Breast epithelium (tissue), 4 donors: ENCODE measurements around the gene CMPK2. TPM values are rescaled to one million over a fixed set of nuclear protein-coding genes. Genes with fewer than 3 reads are reported as not detected.

ENCODE experiments used
- DNase-seq, 2 donors: peaks; one replicate each; pipeline ENCODE4 v3.0.0-alpha.2; 2019; ENCODE audit warnings: low spot score in 2 of 2
- H3K27ac ChIP-seq, 2 donors: fragments of 200-600 bp; sonication (generic) in 1 of 2; one replicate each; pipeline ENCODE4 v1.5.1; 2016 to 2019; ENCODE audit warnings: mild to moderate bottlenecking in 1 of 2
- H3K27me3 ChIP-seq, 2 donors: fragments of 200-600 bp; sonication (generic) in 1 of 2; one replicate each; pipeline versions ENCODE4 v1.5.1 to v1.6.0; 2017 to 2019; ENCODE audit warnings: control low read depth in 1 of 2, mild to moderate bottlenecking in 1 of 2
- H3K36me3 ChIP-seq: fragments of 200-600 bp; one replicate; pipeline ENCODE4 v1.5.1; 2019
- H3K4me1 ChIP-seq, 2 donors: fragments of 200-600 bp; sonication (generic); one replicate each; pipeline ENCODE4 v1.5.1; 2016 to 2019; ENCODE audit warnings: control low read depth in 1 of 2
- H3K4me3 ChIP-seq, 3 donors: fragments of 200-600 bp; sonication (generic); 1 replicate in 2 of 3; 2 replicates in 1 of 3; pipeline ENCODE4 v1.5.1; 2016 to 2019; ENCODE audit warnings: mild to moderate bottlenecking in 3 of 3, moderate library complexity in 2 of 3
- H3K9me3 ChIP-seq, 2 donors: fragments of 200-600 bp; sonication (generic) in 1 of 2; one replicate each; pipeline ENCODE4 v1.5.1; 2016 to 2019; ENCODE audit warnings: control low read depth in 1 of 2
- POLR2A ChIP-seq: fragments of 450-650 bp; IDR thresholded peaks from one replicate; pipeline ENCODE4 v1.6.1; 2016; ENCODE audit warnings: antibody characterized with exemption, mild to moderate bottlenecking, moderate library complexity
- POLR2AphosphoS5 ChIP-seq, 3 donors: sonication (generic); formaldehyde crosslinking; IDR thresholded peaks; one replicate each; pipeline ENCODE4 v1.6.1; 2017; ENCODE audit warnings: antibody characterized with exemption in 3 of 3
- intact Hi-C: fragments of 100-400 bp; cut with DNase I; formaldehyde crosslinking; loops from one replicate; pipeline ENCODE4 v1.15.1; 2023; ENCODE audit warnings: low total_unique reads
- total RNA-seq, 3 donors: library from RNA; depleted of rRNA; stranded (reverse); fragments of >200 nt; gene quantifications; one replicate each; pipeline ENCODE4 v1.1.0, GENCODE V29; 2016
- TF ChIP-seq, protein P1 (sequence below), 3 donors: fragments of 450-650 bp; IDR thresholded peaks; one replicate each; pipeline ENCODE4 v1.5.1; 2016 to 2017; ENCODE audit warnings: antibody characterized with exemption in 3 of 3, mild to moderate bottlenecking in 3 of 3, moderate library complexity in 3 of 3

The CMPK2 gene
- total RNA-seq, 3 donors from 2014 or later, result 3.3 to 4.2 (median 4.0) TPM

DNA sequence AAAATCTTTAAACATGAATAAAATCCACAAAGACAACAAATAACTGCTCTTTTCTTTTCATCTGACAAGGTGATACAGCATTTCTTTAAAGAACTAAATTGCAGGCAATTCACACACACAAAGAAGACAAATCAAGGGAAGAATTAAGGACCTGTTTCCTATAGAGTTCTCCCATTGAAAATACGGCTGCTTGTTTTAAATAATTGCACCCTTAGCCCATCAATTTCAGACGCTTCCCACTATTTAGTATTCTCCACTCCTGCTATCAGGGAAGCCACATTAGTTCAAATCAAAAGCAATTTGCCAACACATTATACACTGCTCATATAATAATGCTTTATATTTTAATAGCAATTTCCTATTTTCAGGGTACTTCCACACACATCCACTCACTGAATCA lies 11.3 kb downstream of the CMPK2 start:
- DNase-seq, result no peak
- H3K27ac ChIP-seq, result no peak overlapping the region
- intact Hi-C loops, result no loop called here
- no peaks in the 10 kb centered on the region for H3K27me3 ChIP-seq
- H3K9me3 ChIP-seq, result peaks cover 4 to 27% of the 10 kb centered on the region in 2 donors
- TF ChIP-seq POLR2AphosphoS5 (IDR thresholded peaks at IDR 0.05) (no peak), POLR2A (no peak)
- TF ChIP-seq, protein P1, sequence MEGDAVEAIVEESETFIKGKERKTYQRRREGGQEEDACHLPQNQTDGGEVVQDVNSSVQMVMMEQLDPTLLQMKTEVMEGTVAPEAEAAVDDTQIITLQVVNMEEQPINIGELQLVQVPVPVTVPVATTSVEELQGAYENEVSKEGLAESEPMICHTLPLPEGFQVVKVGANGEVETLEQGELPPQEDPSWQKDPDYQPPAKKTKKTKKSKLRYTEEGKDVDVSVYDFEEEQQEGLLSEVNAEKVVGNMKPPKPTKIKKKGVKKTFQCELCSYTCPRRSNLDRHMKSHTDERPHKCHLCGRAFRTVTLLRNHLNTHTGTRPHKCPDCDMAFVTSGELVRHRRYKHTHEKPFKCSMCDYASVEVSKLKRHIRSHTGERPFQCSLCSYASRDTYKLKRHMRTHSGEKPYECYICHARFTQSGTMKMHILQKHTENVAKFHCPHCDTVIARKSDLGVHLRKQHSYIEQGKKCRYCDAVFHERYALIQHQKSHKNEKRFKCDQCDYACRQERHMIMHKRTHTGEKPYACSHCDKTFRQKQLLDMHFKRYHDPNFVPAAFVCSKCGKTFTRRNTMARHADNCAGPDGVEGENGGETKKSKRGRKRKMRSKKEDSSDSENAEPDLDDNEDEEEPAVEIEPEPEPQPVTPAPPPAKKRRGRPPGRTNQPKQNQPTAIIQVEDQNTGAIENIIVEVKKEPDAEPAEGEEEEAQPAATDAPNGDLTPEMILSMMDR (IDR thresholded peaks at IDR 0.05), result no peak
- H3K36me3 ChIP-seq, result peaks cover 4% of the 10 kb centered on the region
- no peak overlapping the region for H3K4me3 ChIP-seq
- no peaks in the 10 kb centered on the region for H3K4me1 ChIP-seq

DNA sequence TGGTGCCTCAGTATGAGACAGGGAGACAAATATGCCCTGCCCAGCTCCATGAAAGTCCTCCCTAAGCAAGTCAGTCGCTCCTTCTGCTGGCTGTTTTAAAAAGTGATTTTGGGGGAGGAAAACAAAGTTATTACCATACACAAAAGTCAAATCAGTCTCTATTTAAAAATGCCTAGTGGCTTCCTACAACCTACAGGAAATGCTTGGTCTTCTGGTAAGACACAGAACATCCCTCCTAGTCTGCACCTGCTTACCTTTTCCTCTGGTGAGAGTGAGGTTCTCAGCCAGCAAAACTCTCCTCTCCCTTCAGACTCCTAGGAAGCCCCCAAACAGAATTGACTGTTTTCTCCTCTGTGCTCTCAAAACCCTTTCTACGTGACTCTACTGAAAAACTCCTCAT lies 13.5 kb downstream of the CMPK2 start:
- Histone ChIP-seq H3K36me3 (peaks cover 9% of the 10 kb centered on the region), H3K27me3 (no peaks in the 10 kb centered on the region), H3K27ac (no peak overlapping the region), H3K4me1 (no peaks in the 10 kb centered on the region), H3K4me3 (no peak overlapping the region), H3K9me3 (peaks cover 15 to 38% of the 10 kb centered on the region in 2 donors)
- intact Hi-C loops, result loop anchor here (2.0 kb wide), 1 partner anchor 67 kb away; no protein-coding TSS in a partner anchor
- no peak for DNase-seq
- TF ChIP-seq POLR2AphosphoS5 (IDR thresholded peaks at IDR 0.05), result no peak
- TF ChIP-seq, protein P1 (IDR thresholded peaks at IDR 0.05), result no peak
- no peak for TF ChIP-seq POLR2A

DNA sequence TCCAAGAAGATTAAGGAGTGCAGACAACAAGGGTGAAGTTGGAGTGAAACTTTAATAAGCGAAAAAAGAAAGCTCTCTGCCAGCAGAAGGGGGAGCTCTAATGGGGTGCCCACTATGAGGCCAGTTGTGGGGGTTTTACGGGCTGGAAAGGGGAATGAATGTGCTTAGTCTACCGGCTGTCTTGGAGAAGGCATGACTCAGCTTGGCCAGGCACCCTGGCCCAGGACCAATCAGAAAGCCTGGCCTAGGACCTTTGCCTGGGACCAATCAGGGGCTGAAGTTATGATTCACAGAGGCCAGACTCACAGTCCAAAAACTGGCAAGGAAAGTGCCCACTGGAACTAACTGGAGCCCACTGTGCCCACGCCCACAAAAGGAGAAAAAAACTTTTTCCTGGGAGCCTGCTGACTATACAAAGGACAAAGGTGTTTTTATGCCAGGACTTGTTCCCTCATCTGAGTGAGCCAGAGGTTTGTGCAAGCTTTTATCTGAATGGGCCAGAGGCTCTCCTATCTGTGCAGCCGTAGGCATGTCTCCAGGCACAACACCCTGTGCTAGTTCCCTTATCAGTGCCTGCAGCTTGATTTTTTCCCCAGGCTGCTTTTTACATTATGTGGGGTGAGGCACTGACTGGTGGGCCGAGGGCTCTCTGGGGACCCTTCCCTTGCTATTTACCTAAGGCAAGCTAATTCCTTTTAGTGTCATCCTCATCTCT lies 18.6 kb downstream of the CMPK2 start:
- H3K27ac ChIP-seq, result no peak overlapping the region
- H3K36me3 ChIP-seq, result peaks cover 9% of the 10 kb centered on the region
- no peak overlapping the region for H3K4me3 ChIP-seq
- DNase-seq, result no peak
- TF ChIP-seq, protein P1 (IDR thresholded peaks at IDR 0.05), result no peak
- TF ChIP-seq POLR2A (no peak), POLR2AphosphoS5 (IDR thresholded peaks at IDR 0.05) (no peak)
- intact Hi-C loops, result no loop called here
- H3K9me3 ChIP-seq, result peaks cover 61 to 87% of the 10 kb centered on the region in 2 donors
- no peaks in the 10 kb centered on the region for H3K27me3 ChIP-seq
- no peaks in the 10 kb centered on the region for H3K4me1 ChIP-seq

DNA sequence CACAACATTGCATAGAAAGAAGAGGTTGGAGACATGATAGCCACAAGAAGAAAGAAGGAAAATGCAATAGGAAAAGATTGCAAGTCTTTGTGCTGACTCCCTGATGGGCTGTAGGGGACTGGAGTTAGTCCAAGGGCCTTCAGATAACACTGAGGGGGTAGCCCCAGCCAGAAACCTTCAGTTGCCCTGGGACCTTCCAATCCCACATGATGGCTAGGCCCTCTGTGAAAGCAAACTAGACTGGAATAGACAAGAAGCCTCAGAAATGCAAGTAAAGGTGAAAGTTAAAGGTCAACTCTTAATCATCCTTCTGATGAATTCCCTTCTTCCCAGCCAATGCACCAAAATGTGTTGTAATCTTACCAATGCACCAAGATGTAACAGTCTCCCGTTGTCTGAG lies 19.2 kb downstream of the CMPK2 start:
- Histone ChIP-seq H3K4me3 (no peak overlapping the region), H3K4me1 (no peaks in the 10 kb centered on the region), H3K27ac (no peak overlapping the region), H3K36me3 (peaks cover 9% of the 10 kb centered on the region), H3K9me3 (peaks cover 65 to 88% of the 10 kb centered on the region in 2 donors), H3K27me3 (no peaks in the 10 kb centered on the region)
- no peak for DNase-seq
- intact Hi-C loops, result no loop called here
- TF ChIP-seq POLR2A (no peak), POLR2AphosphoS5 (IDR thresholded peaks at IDR 0.05) (no peak)
- TF ChIP-seq, protein P1 (IDR thresholded peaks at IDR 0.05), result no peak

DNA sequence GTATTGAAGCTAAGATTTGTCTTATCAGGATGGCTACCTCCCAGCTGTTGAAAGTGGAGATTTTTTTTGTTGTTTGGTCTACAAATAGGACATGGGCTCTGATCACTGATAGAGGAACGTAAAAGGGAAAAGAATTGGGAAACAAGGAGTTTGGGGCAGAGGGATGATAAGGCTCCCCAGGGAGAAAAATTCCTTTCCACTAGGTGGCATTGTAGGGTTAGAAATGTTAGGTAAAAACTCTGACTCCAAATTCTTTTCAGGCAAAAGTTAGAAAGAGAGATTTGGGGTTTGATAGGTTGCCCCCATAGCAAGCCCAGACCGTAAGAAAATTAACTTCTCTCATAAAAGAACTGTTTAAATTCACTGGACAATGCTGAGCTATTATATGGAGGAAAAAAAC lies 19.8 kb downstream of the CMPK2 start:
- intact Hi-C loops, result no loop called here
- H3K36me3 ChIP-seq, result peaks cover 9% of the 10 kb centered on the region
- DNase-seq, result no peak
- H3K27me3 ChIP-seq, result no peaks in the 10 kb centered on the region
- TF ChIP-seq, protein P1 (IDR thresholded peaks at IDR 0.05), result no peak
- TF ChIP-seq POLR2A (no peak), POLR2AphosphoS5 (IDR thresholded peaks at IDR 0.05) (no peak)
- H3K27ac ChIP-seq, result no peak overlapping the region
- H3K4me3 ChIP-seq, result no peak overlapping the region
- no peaks in the 10 kb centered on the region for H3K4me1 ChIP-seq
- peaks cover 65 to 95% of the 10 kb centered on the region in 2 donors for H3K9me3 ChIP-seq
